Skeletal muscle tissue (tissue), 4 donors: Measurements from ENCODE around the gene YWHAG. TPM values are rescaled to one million over a fixed set of nuclear protein-coding genes. Genes with fewer than 3 reads are reported as not detected.
A peak's percentile ranks its signal among the peaks of the same experiment; 100 is the strongest.

Source experiments
- H3K27ac ChIP-seq: one replicate; pipeline ENCODE4 v1.7.0; 2013; ENCODE audit warnings: mild to moderate bottlenecking, low read depth, low read length, inconsistent platforms
- H3K27me3 ChIP-seq, 3 donors: one replicate each; pipeline ENCODE4 v1.7.0; 2013; ENCODE audit warnings: low read length in 3 of 3; ENCODE audit not compliant: control insufficient read depth in 3 of 3, insufficient read depth in 3 of 3
- H3K36me3 ChIP-seq, 3 donors: one replicate each; pipeline ENCODE4 v1.7.0; 2013; ENCODE audit warnings: low read length in 3 of 3; ENCODE audit not compliant: control insufficient read depth in 3 of 3, insufficient read depth in 3 of 3
- H3K4me1 ChIP-seq, 3 donors: one replicate each; pipeline ENCODE4 v1.7.0; 2013; ENCODE audit warnings: low read length in 3 of 3, mild to moderate bottlenecking in 3 of 3; ENCODE audit not compliant: control insufficient read depth in 3 of 3, insufficient read depth in 3 of 3
- H3K4me3 ChIP-seq, 3 donors: one replicate each; pipeline ENCODE4 v1.7.0; 2013; ENCODE audit warnings: low read length in 3 of 3
- H3K9ac ChIP-seq, 3 donors: one replicate each; pipeline ENCODE4 v1.7.0; 2013; ENCODE audit warnings: low read length in 3 of 3, mild to moderate bottlenecking in 3 of 3, moderate library complexity in 2 of 3, low read depth in 1 of 3
- H3K9me3 ChIP-seq, 3 donors: one replicate each; pipeline ENCODE4 v1.7.0; 2013; ENCODE audit warnings: low read length in 3 of 3; ENCODE audit not compliant: control insufficient read depth in 3 of 3
- total RNA-seq: library from RNA; depleted of rRNA; stranded (reverse); fragments of >200 nt; gene quantifications from one replicate; pipeline ENCODE4 v1.2.3, GENCODE V29; 2014
- donor health status: Osteomylitis.

The YWHAG gene
- total RNA-seq, 1 donor from 2014 or later, result 86.1 TPM

DNA sequence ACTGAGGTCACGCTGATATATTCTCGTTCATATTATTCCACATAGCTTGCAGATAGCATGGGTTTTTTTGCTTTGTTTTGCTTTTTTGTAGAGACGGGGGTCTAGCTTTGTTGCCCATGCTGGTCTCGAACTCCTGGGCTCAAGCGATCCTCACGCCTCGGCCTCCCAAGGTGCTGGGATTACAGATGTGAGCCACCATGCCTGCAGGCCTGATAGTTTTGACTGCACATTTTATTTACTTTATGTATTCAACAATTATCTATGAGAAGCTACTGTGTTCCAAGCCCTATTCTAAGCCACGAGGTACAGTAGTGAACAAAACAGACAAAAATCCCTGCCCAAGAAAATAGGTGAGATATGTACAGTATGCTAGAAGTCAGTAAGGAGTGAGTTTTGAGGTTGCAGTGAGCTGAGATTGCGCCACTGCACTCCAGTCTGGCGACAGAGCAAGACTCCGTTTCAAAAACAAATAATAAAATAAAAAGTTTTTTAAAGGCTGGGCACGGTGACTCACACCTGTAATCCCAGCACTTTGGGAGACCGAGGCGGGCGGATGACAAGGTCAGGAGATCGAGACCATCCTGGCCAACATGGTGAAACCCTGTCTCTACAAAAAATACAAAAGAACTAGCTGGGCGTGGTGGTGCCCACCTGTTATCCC is 1.3 kb upstream of the YWHAG start:
- peak overlapping the region; percentile 94 to 98 (median 95) for H3K9ac ChIP-seq
- no peaks in the 10 kb centered on the region for H3K9me3 ChIP-seq
- H3K27me3 ChIP-seq, result no peaks in the 10 kb centered on the region
- H3K36me3 ChIP-seq, result no peaks in the 10 kb centered on the region
- H3K4me3 ChIP-seq, result peak overlapping the region; percentile 80 to 96 (median 91)
- H3K27ac ChIP-seq, result peak overlapping the region; percentile 99
- H3K4me1 ChIP-seq, result peaks cover 29 to 38% (median 34%) of the 10 kb centered on the region in 3 donors

DNA sequence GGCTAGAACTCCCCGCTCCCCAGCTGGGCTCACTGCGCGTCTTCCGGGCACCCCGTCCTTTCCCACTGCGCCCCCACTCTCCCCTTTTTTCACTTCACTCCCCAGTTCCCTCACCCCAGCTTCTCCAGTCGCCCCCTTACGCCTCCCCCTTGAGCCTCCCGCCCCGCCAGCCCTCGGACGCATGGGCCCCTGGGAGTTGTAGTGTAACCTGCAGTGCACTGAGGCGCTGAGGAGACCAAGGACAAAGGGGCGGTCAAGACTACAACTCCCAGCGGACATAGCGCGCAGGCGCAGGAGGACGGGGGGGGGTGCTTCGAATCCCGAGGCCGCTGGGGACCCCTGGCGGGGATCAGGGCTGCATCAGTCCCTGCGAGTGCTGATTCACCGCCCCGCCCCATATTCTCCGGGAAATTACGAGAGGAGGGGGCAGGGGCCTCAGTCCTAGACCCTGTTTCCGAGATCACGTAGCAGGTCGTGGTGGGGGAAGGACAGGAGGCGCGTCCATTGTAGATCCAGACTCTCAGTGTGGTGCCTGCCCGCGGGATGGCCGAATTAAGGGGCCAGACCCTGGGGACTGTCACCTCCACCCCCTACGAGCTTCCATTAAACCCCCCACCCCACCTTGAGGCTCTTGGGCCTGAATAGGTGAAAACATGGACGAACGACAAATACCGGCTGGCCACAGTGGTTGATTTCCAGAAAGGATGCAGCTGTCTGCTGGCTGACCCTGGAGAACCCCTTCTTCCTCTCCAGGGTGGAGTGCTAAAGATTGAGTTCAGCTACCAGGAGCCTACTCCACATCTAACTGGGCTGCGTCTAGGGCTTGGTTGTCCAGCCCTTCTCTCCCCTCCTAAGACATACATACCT is 553 bp upstream of the YWHAG start:
- Histone ChIP-seq H3K27me3 (no peaks in the 10 kb centered on the region), H3K4me3 (peak overlapping the region; percentile 80 to 96 (median 91)), H3K4me1 (peaks cover 31 to 36% (median 36%) of the 10 kb centered on the region in 3 donors)

DNA sequence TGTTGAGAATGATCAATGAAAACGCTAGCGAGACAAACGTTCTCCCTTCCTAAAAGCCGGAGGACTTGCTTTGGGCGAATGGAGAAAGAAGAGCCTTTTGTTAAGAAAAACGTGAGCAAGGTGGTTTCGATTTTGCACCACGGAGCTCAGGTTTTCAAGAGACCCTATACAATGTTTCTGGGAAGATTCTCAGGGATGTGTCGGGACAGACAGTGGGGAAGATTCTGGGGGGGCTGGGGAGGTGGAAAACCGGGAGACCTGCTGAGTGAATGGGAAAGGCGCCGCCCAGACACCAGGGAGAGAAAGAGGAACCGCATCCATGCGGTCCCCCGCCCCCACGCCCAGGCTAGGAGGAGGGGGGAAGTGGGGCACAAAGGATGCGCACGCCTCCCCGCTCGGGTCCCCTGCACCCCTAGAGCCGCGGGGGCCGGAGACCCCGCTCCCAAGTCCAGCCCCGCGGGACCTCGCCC is 745 bp downstream of the YWHAG start:
- H3K9me3 ChIP-seq, result no peaks in the 10 kb centered on the region
- H3K4me1 ChIP-seq, result peaks cover 30 to 39% (median 32%) of the 10 kb centered on the region in 3 donors
- H3K9ac ChIP-seq, result peak overlapping the region; percentile 89 to 98 (median 95)
- H3K27ac ChIP-seq, result peak overlapping the region; percentile 99
- peaks cover 0 to 2% (median 0%) of the 10 kb centered on the region in 3 donors for H3K36me3 ChIP-seq
- H3K4me3 ChIP-seq, result peak overlapping the region; percentile 91 to 97 (median 96)
- H3K27me3 ChIP-seq, result no peaks in the 10 kb centered on the region

More for the DNA sequence above, 553 bp upstream of the YWHAG start:
- Histone ChIP-seq H3K9ac (peak overlapping the region; percentile 94 to 98 (median 95)), H3K27ac (peak overlapping the region; percentile 99), H3K9me3 (no peaks in the 10 kb centered on the region), H3K36me3 (peaks cover 0 to 2% (median 0%) of the 10 kb centered on the region in 3 donors)

DNA sequence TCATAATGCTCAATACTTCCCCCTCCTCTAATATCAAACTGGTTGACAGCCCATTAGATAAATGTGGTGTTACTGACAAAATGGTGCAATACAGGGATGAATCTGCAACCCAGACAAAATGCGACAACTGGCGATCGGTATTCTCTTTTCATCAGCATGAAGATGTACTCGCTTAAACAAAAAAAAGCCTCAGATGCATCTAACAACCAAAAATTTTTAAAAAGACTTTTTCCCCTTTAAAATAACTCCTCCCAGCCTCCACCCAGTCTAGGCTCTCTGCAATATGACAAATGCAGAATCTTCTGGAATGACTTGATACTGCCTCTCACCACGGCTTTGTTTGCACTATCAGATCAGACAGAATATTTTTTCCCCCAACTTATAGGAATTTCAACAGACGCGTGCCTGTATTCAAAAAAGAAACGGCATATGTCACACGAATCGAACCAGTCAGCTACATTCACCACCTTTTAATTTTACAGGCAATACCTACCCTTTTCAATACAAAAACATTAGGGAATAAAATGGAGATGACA is 1.2 kb downstream of the YWHAG start:
- H3K9me3 ChIP-seq, result no peaks in the 10 kb centered on the region
- H3K9ac ChIP-seq, result peak overlapping the region; percentile 89 to 98 (median 95)
- peaks cover 0 to 2% (median 0%) of the 10 kb centered on the region in 3 donors for H3K36me3 ChIP-seq
- peaks cover 33 to 42% (median 37%) of the 10 kb centered on the region in 3 donors for H3K4me1 ChIP-seq
- H3K27ac ChIP-seq, result peak overlapping the region; percentile 99
- H3K27me3 ChIP-seq, result no peaks in the 10 kb centered on the region
- peak overlapping the region; percentile 91 to 97 (median 96) for H3K4me3 ChIP-seq

DNA sequence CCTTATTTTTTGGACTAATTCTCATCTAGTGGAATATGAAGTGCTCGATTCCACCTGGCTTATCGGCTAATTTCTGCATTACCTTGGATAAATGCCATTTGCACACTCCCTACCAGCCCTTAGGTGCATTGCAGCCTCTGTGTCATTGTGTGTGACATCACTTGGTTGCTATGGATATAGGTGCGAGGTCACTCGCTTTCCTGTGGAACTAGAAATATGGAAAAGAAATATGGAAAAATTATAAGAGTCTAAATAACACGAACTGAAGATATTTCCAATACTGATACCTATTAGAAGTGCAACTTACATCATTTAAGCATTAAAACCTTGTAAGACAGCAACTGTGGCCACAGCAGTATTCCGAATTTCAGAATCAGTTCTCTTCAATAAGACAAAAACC is 2.0 kb downstream of the YWHAG start:
- Histone ChIP-seq H3K9ac (peak overlapping the region; percentile 9 to 95 (median 37)), H3K36me3 (peaks cover 0 to 2% (median 0%) of the 10 kb centered on the region in 3 donors), H3K4me1 (peaks cover 40 to 49% (median 43%) of the 10 kb centered on the region in 3 donors), H3K27me3 (no peaks in the 10 kb centered on the region), H3K9me3 (no peaks in the 10 kb centered on the region), H3K27ac (peak overlapping the region; percentile 99), H3K4me3 (peak overlapping the region; percentile 91 to 97 (median 96))

DNA sequence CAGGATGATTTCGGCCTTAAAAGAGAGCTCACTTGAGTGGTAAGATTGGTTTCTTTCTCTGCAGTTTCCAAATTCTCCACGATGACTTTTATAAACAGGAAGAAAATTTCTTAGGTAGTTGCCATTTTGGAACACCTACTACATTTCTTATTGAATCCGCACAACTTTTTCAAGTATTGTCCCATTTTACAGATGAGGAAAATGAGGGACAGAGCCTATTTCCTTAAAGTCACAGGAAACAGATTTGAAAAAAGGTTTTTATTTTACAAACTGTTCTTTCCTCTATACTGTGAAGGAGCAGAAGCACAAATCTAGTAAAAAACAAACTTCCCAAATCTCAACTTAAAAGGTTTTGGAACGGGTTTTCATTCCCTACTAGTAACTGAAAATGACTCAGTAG is 2.7 kb downstream of the YWHAG start:
- H3K27me3 ChIP-seq, result no peaks in the 10 kb centered on the region
- H3K4me3 ChIP-seq, result no peak overlapping the region
- H3K27ac ChIP-seq, result peak overlapping the region; percentile 3
- H3K9ac ChIP-seq, result no peak overlapping the region
- peaks cover 0 to 2% (median 0%) of the 10 kb centered on the region in 3 donors for H3K36me3 ChIP-seq
- no peaks in the 10 kb centered on the region for H3K9me3 ChIP-seq
- peaks cover 47 to 56% (median 50%) of the 10 kb centered on the region in 3 donors for H3K4me1 ChIP-seq

DNA sequence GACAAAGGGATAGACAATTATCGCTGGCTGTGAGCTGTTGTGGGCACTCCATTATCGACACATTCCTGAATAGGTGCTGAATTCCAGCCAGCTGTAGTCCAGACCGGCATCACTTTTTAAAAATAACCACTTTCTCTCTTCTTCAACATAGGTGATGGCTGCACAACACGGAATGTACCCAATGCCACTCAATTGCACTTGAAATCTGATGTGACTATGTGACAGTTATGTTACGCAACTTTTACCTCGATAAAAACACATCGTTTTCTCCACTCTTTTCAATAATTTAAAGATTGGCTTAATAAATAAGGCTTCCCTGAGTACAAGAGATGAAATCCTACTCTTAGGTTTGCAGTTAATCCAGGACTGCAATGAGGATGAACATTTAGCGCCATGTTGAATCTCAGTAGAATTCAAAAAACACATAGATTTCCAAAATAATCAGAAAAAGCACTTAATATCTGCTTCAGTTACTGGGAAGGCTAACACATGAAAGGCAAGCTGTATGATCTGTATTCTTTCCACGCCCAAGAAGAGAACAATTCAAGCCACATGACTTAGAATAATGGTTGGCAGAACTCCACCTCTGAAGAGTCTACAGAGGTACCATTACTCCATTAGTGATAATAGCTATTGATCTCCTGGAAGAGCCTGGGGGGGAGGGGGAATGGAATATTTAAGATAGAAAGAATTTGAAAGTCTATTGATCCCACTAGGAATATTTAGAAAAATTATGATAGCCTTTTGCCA is 3.6 kb downstream of the YWHAG start:
- Histone ChIP-seq H3K9me3 (no peaks in the 10 kb centered on the region), H3K4me3 (peak overlapping the region in 2 of 3 donors; percentile 12 to 15), H3K36me3 (peaks cover 0 to 5% (median 4%) of the 10 kb centered on the region in 3 donors), H3K27me3 (no peaks in the 10 kb centered on the region), H3K9ac (no peak overlapping the region), H3K27ac (peak overlapping the region; percentile 3), H3K4me1 (peaks cover 53 to 66% (median 54%) of the 10 kb centered on the region in 3 donors)

DNA sequence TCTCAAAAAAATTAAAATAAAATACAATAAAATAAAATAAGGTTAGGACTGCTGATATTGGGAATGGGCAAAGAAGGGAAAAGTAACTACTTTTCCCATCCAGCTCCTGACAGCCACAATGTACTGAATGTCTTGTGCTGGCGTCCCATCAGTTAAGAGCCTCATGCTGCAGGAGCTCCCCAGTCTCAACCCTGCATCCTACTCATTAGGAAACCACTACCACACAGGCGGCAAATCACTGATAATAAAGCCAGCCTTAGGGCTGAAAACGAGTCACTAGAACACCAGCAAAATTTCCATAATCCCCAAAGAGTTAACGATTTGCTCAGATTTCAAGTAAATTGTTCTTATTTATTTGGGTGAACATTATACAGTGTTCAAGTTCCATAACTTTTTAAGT is 4.3 kb downstream of the YWHAG start:
- peaks cover 0 to 10% (median 9%) of the 10 kb centered on the region in 3 donors for H3K36me3 ChIP-seq
- H3K4me3 ChIP-seq, result peak overlapping the region in 2 of 3 donors; percentile 12 to 15
- H3K9me3 ChIP-seq, result no peaks in the 10 kb centered on the region
- H3K27ac ChIP-seq, result peak overlapping the region; percentile 20
- no peak overlapping the region for H3K9ac ChIP-seq
- peaks cover 47 to 62% (median 56%) of the 10 kb centered on the region in 3 donors for H3K4me1 ChIP-seq
- H3K27me3 ChIP-seq, result no peaks in the 10 kb centered on the region

DNA sequence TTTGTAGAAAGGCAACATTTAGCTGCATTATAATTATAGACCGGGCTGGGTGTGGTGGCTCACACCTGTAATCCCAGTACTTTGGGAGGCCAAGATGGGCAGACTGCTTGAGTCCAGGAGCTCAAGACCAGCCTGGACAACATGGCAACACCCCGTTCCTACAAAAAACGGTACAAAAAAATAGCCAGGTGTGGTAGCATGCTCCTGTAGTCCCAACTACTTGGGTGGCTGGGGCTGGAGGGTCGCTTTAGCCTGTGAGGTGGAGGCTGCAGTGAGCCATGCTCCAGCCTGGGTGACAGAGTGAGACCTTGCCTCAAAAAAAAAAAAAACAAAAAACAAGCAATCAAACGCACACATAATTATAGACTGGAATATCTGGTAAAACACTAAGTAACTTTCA is 5.0 kb downstream of the YWHAG start:
- no peak overlapping the region for H3K27ac ChIP-seq
- H3K4me1 ChIP-seq, result peaks cover 48 to 64% (median 60%) of the 10 kb centered on the region in 3 donors
- no peak overlapping the region for H3K4me3 ChIP-seq
- H3K9ac ChIP-seq, result no peak overlapping the region
- peaks cover 0 to 10% (median 9%) of the 10 kb centered on the region in 3 donors for H3K36me3 ChIP-seq
- no peaks in the 10 kb centered on the region for H3K9me3 ChIP-seq
- H3K27me3 ChIP-seq, result no peaks in the 10 kb centered on the region
